ENCODE results near the gene MRFAP1L1.
"Not testable (repeated sequence)": the region's sequence is repeated elsewhere in the genome, so short reads cannot be mapped to it uniquely, and the experiment has no call there.

The MRFAP1L1 gene

GRCh38 chr4:6686104-6686787 is 23.4 kb downstream of the MRFAP1L1 start:
- DNase-seq = no peak

DNA sequence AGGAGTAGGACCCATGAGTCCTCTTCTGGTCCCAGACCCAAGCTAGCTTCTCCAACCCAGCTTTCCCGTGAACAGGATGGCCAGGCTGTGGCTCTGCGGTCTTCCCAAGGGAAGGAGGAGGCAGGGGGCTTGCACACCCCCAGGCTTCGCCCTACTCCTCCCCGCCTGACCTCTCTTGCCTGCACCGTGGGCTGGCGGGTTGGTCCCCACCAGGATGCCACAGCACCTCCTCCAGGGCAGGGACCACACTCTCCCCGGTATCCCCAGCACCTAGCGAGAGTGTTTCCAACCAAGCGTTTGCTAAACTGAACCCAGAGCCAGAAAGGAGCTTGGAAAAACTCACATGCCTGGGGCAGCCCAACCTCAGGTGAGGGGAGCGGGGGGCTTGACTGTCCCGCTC is 25.0 kb downstream of the MRFAP1L1 start:
- DNase-seq = no peak

- DNase-seq = no peak
Observed at GRCh38 chr4:6682862-6683590, 26.6 kb downstream of the MRFAP1L1 start.

DNA sequence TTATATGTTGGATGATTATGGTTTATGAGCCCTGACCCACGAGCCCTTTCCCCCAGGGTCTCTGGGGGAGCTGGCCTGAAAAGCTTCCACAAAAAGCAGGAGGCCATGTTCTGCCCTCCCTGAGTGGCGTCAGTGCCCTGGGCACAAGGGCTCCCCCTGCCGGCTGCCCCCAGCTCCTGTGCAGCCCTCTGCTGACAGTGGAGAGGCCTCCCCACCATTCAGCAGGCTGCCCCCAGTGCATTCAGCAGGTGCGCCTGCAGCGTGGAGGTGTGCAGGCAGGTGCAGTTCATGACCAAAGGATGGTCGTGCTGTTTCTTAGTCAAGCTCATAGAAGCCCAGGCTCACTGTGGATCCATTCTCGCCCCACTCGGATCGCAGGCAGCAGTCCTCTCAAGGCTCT is 28.5 kb downstream of the MRFAP1L1 start:
- no peak for DNase-seq

- no peak for DNase-seq
Observed at GRCh38 chr4:6680372-6681034, 29.2 kb downstream of the MRFAP1L1 start.

DNA sequence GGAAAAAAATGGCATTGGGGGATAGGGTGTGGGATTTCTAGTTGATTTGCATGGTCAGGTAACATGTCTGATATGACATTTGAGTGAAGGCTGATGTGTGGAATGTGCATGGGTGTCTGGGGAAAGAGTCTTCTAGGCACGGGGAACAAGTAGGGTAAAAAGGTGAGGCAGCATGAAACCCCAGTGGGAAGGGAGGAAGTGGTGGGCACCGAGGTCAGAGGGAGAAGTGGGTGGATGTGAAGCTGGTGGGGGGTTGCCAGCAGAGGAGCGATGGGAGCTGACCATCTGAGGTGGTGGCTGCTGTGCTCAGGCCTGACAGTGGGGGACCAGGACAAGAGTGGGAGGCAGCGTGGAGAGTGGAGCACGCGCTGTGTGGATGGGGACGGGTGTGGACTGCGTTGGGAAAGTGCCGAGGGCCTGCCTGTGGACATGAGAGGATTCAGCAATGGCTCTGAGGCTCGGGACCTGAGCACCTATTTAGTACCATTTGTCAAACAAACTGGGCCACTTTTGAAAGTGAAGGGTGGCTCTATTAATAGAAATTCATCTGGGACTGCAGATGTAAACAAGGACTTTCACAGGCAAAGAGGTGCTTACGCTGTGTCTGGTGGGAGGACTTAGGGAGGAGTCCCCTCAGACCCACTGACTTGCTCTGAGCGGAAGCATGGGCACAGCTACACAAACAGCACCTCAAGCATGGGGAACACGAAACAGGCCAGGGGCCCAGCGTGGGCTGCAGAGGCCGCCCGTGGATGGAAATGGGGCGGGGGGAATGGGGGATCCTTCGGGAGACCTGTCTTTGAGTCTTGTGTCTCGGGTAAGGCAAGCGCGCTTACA is 32.7 kb downstream of the MRFAP1L1 start:
- no peak for DNase-seq

GRCh38 chr4:6674500-6675149 is 35.0 kb downstream of the MRFAP1L1 start:
- peak; percentile 38 for DNase-seq

- DNase-seq = peak; percentile 95
Observed at GRCh38 chr4:6673660-6674499, 35.8 kb downstream of the MRFAP1L1 start.

DNA sequence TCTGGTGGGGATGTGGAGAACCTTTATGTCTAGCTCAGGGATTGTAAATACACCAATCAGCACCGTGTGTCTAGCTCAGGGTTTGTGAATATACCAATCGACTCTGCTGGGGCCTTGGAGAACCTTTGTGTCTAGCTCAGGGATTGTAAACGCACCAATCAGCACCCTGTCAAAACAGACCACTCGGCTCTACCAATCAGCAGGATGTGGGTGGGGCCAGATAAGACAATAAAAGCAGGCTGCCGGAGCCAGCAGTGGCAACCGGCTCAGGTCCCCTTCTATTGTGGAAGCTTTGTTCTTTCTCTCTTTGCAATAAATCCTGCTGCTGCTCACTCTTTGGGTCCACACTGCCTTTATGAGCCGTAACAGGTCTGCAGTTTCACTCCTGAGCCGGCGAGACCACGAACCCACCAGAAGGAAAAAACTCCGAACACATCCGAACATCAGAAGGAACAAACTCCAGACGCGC is 36.4 kb downstream of the MRFAP1L1 start:
- peak; percentile 50 for DNase-seq

- not testable (repeated sequence) for DNase-seq
Observed at GRCh38 chr4:6672541-6673190, 37.0 kb downstream of the MRFAP1L1 start.

- no peak for DNase-seq
Observed at GRCh38 chr4:6672131-6672530, 37.5 kb downstream of the MRFAP1L1 start.

DNA sequence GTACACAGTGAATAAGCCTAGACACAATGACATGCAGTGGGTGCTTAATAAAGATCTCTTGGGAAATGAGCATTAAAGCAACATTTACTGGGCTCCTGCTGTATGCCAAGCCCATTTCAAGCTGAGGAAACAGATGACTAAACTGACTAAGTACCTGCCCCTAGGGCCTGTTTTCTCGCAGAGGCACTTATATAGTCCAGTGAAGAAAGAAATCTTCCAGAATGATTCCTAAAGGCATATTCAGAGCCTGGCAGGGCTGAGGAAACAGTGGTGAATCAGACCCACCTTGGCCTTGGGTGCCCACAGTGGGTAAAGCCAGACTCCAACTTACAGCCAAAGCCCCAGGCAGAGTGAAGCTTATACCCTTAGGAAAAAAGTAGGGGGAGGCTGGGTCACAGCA is 38.0 kb downstream of the MRFAP1L1 start:
- DNase-seq = no peak

- DNase-seq = peak; percentile 29
Observed at GRCh38 chr4:6668391-6668790, 41.3 kb downstream of the MRFAP1L1 start.

- no peak for DNase-seq
Observed at GRCh38 chr4:6665320-6665654, 44.4 kb downstream of the MRFAP1L1 start.

DNA sequence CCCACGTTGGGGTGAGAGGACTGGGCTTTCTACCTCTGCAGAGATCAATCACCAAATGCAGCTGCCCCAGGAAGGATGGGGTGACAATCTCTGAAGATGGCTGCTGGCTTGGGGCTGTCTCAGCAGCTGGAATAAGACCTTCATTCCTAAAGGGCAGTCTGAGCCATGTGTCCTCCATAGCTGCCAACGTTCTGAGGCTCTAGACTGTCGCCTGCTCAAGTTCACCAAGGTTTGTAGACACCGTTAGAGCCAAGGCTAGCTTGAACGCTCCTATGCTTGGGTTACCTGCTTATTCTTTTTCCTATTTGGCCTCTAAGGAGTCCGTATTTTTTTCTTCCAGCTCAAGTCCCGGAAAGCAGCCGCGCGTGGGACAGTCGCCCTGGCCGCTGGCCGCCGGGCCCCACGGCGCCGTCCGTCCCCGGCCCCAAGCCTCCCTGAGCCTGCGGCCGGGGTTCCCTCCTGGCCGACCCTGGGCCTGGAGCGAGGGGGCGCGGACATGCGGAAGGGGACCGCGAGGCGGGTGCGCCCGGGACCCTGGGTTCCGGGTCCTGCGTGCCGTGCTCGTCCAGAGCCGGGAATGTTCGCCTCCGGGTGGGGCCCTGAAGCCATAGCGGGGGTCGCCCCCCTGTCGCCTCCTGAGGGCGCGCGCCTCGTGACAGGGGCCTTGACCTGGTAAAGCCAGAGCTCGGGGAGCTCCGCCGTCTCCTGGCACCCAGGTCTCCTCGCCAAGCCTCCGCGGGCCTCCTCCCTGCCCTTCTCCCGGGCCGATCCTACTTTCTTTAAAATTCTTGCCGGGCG is 45.9 kb downstream of the MRFAP1L1 start:
- no peak for DNase-seq

DNA sequence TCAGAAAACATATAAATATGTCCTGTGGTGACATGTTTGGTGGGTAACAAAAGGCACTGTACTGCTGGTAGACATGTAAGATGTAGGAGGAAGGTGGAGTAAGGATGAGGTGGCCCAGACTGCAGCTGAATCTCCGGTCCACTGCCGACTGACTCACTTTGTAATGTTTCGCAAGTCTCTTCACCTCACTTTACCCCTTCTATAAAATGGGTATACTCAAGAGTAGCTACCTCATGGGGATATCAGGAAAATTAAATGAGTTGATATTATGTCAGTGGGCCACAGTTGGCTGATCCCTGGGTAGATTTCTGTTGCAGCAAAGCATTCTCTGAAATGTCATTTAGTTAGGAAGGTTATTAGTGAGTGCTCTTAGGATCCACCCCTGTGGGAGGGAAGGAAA is 47.1 kb downstream of the MRFAP1L1 start:
- no peak for DNase-seq

DNA sequence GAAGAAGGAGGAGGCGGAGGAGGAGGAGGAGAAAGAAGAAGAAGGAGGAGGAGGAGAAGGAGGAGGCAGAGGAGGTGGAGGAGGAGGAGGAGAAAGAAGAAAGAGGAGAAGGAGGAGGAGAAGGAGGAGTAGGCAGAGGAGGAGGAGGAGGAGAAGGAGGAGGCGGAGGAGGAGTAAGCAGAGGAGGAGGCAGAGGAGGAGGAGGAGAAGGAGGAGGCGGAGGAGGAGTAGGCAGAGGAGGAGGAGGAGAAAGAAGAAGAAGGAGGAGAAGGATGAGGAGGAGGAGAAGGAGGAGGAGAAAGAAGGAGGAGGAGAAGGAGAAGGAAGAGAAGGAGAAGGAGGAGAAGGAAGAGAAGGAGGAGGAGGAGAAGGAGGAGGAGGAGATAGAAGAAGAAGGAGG is 49.2 kb downstream of the MRFAP1L1 start:
- DNase-seq = no peak

DNA sequence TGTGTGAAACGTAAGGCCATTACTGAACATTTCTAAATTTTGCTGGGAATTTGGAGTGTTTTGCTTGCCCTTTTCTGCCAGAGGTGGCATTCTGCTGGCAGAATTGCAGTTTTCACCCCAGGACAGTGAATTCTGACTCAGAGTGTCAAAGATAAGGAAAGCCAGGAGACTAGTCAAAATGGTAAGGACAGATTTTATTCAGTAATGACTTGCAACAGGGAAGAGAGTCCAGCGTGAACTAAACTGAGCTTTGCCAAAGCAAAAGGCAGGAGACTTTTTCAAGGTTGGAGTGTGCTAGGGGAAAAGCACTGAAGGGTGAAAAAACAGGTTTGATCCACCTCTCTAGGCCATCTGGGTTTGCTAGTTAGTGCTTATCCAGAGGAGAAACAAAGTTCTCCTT is 49.8 kb downstream of the MRFAP1L1 start:
- no peak for DNase-seq

GRCh38 chr4:6658597-6659075 is 51.0 kb downstream of the MRFAP1L1 start:
- peak; percentile 34 for DNase-seq

DNA sequence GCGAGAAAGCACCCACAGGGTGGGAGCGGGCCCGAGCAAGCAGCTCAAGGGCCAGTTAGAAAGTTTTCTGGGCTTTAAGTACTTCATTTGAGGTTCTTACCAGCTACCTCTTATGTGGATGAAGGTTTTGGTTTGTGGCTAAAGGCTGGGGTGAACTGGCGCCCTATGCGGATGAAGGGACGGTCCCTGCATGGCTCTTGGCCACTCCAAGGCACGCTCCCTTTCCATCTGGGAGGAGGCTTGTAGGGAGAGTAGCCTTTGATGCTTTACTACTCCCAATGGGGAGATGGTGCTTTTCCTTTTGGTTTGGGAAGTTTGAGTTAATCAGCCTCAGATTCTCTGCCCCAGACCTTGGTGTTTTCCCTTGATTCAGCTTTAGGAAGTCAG is 51.5 kb downstream of the MRFAP1L1 start:
- DNase-seq = no peak

Data from fibroblast of skin of right quadriceps (primary cell).